Mucosa of descending colon (tissue), 3 donors: ENCODE results near the gene HBG2. TPM values are rescaled to one million over a fixed set of nuclear protein-coding genes. Genes with fewer than 3 reads are reported as not detected.

Source experiments
- ATAC-seq: fragments of 200-7000 bp; cut with Tn5 transposase; one replicate; pipeline ENCODE4 v1.9.1; 2020; ENCODE audit warnings: mild to moderate bottlenecking, moderate library complexity
- DNase-seq, 3 donors: peaks; one replicate each; pipeline ENCODE4 v3.0.0-alpha.2; 2020
- H3K36me3 ChIP-seq: fragments of 200-600 bp; one replicate; pipeline ENCODE4 v1.8.0; 2021; ENCODE audit warnings: low read depth, mild to moderate bottlenecking
- H3K4me1 ChIP-seq: fragments of 200-600 bp; one replicate; pipeline ENCODE4 v1.8.0; 2021; ENCODE audit warnings: low read depth, mild to moderate bottlenecking
- H3K4me3 ChIP-seq: fragments of 200-600 bp; one replicate; pipeline ENCODE4 v1.8.0; 2021; ENCODE audit warnings: mild to moderate bottlenecking
- H3K9me3 ChIP-seq: fragments of 200-600 bp; one replicate; pipeline ENCODE4 v1.8.0; 2021; ENCODE audit warnings: mild to moderate bottlenecking
- CTCF ChIP-seq: fragments of 200-600 bp; IDR thresholded peaks from one replicate; pipeline ENCODE4 v1.8.0; 2022; ENCODE audit warnings: antibody characterized with exemption, mild to moderate bottlenecking
- intact Hi-C, 2 donors: fragments of 100-400 bp; cut with DNase I in 1 of 2; cut with micrococcal nuclease in 1 of 2; formaldehyde crosslinking; loops; one replicate each; pipeline versions ENCODE4 v1.11.0 to v1.11.1; 2022; cut with DNase I, micrococcal nuclease
- total RNA-seq, 3 donors: library from RNA; stranded (reverse); fragmentation: NEBNext Ultra II Directional in 2 of 3; extraction: Animal tissue kit (Norgen Biotek cat#: 25700) in 2 of 3; gene quantifications; one replicate each; pipeline versions ENCODE4 v1.2.1 to v1.2.4, GENCODE V29; 2021 to 2023
- donor health status: DM: no; HTN: no; CAD: no; lungs with moderate emphysema.
- donor health status: DM: no; HTN: no; CAD: no.
- donor health status: DM: no; HTN: yes; CAD: no.

Gene HBG2
- total RNA-seq, 3 donors from 2014 or later, result not detected

GRCh38 chr11:5235364-5236095 is 19.1 kb downstream of the HBG2 start:
- Histone ChIP-seq H3K4me3 (no peak overlapping the region), H3K9me3 (no peaks in the 10 kb centered on the region), H3K36me3 (no peaks in the 10 kb centered on the region), H3K4me1 (no peaks in the 10 kb centered on the region)
- ATAC-seq (no peak), DNase-seq (no peak)
- no peak for TF ChIP-seq CTCF
- intact Hi-C loops, result no loop called here

GRCh38 chr11:5234381-5234834 is 20.2 kb downstream of the HBG2 start, which contains the start of gene HBD:
Gene HBD, minus strand, starts transcription at chr11:5234483. Its CDS starts 50 bp downstream, at chr11:5234433.
- no peaks in the 10 kb centered on the region for H3K4me1 ChIP-seq
- no peaks in the 10 kb centered on the region for H3K36me3 ChIP-seq
- TF ChIP-seq CTCF, result no peak
- ATAC-seq (no peak), DNase-seq (no peak)
- no peak within 1 kb of the TSS for H3K4me3 ChIP-seq
- H3K9me3 ChIP-seq, result no peaks in the 10 kb centered on the region
- intact Hi-C loops, result no loop called here

DNA sequence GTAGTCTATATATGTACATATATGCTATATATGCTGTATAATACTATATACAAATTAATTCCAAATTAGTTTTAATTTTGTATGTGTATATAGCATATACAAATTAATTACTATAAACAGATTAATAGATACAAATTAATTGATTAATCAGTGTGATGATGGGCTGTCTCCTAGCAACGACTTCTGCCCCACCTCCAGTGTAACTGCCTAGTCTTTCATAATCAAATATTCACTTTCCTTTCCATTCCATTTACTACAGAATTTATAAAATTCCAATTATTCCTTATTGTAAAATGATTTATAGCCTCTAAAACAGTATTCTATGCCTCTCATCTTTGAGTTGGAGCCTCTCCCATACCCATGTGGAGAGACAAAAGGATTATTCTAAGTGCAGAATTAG is 21.3 kb downstream of the HBG2 start:
- no peaks in the 10 kb centered on the region for H3K36me3 ChIP-seq
- no peaks in the 10 kb centered on the region for H3K9me3 ChIP-seq
- ATAC-seq (no peak), DNase-seq (no peak)
- intact Hi-C loops, result no loop called here
- no peak for TF ChIP-seq CTCF
- no peaks in the 10 kb centered on the region for H3K4me1 ChIP-seq
- H3K4me3 ChIP-seq, result no peak overlapping the region

GRCh38 chr11:5232821-5233220 is 21.8 kb downstream of the HBG2 start:
- TF ChIP-seq CTCF, result no peak
- no peak for ATAC-seq
- no peak overlapping the region for H3K4me3 ChIP-seq
- H3K4me1 ChIP-seq, result no peaks in the 10 kb centered on the region
- no peak for DNase-seq
- H3K36me3 ChIP-seq, result no peaks in the 10 kb centered on the region
- no peaks in the 10 kb centered on the region for H3K9me3 ChIP-seq
- intact Hi-C loops, result no loop called here

GRCh38 chr11:5232176-5232575 is 22.4 kb downstream of the HBG2 start:
- no peak for TF ChIP-seq CTCF
- ATAC-seq (no peak), DNase-seq (no peak)
- no peak overlapping the region for H3K4me3 ChIP-seq
- no peaks in the 10 kb centered on the region for H3K4me1 ChIP-seq
- H3K9me3 ChIP-seq, result no peaks in the 10 kb centered on the region
- no peaks in the 10 kb centered on the region for H3K36me3 ChIP-seq
- intact Hi-C loops, result no loop called here

DNA sequence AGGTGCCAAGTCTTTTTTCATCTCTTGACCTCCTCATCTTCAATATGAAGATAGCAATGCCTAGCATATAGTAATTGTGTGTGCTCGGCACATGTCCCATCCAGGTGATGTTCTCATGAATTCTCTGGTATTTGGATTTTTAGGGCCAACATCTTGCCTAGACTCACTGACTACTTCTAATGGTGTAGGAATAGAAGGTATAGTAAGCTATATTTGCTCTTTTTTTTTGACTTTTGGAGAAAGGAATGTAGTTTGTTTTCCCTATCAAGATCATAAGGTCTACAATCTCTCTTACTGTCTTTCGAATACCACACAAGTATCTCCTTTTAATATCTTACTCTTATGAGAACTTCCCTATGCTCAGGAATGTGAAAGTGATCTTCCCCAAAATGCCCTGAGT is 23.5 kb downstream of the HBG2 start:
- Histone ChIP-seq H3K4me3 (no peak overlapping the region), H3K4me1 (no peaks in the 10 kb centered on the region), H3K36me3 (no peaks in the 10 kb centered on the region), H3K9me3 (no peaks in the 10 kb centered on the region)
- TF ChIP-seq CTCF, result no peak
- intact Hi-C loops, result no loop called here
- ATAC-seq, result no peak
- no peak for DNase-seq
